Measurements from ENCODE around the gene UBAP2.

DNA sequence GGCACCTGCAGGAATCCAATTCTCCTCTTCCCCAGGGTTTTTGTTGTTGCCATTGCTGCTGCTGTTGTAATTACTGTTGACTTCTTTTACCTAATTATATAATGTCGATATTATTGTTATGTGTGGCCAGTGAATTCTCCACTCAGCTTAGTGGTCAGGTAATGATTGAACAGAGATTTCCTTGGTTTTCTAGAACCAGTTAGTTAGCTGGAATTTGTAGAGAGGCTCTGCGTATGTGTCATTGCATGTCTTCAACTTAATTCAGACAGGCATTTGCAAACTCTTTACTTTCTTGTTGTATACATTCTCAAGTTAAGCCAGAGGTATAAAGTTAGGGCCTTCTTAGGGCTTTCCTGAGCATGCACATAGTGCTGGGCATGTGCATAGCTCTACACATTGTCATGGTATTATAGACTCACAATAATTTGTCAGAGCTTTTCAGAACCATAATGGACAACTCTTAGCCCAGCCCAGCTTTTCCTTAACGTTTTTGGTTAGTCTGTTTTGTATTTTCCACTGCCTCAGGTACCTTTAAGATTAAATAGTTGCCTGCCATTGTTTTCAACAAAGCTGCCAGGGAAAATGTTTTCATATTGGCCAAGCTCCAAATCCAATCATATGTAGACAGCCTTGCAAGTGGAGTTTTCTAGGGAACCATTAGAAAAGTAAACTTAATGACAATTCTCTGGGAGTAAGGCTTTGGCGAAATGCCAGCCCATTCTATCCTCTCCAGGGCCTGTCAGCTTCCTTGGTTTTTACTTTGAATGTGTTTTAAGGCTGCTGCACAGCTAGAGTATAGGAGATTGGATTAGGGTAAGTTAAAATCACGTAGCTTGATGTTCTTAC is 163.6 kb downstream of the UBAP2 start:
- TF ChIP-seq, protein P1, sequence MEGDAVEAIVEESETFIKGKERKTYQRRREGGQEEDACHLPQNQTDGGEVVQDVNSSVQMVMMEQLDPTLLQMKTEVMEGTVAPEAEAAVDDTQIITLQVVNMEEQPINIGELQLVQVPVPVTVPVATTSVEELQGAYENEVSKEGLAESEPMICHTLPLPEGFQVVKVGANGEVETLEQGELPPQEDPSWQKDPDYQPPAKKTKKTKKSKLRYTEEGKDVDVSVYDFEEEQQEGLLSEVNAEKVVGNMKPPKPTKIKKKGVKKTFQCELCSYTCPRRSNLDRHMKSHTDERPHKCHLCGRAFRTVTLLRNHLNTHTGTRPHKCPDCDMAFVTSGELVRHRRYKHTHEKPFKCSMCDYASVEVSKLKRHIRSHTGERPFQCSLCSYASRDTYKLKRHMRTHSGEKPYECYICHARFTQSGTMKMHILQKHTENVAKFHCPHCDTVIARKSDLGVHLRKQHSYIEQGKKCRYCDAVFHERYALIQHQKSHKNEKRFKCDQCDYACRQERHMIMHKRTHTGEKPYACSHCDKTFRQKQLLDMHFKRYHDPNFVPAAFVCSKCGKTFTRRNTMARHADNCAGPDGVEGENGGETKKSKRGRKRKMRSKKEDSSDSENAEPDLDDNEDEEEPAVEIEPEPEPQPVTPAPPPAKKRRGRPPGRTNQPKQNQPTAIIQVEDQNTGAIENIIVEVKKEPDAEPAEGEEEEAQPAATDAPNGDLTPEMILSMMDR (IDR thresholded peaks at IDR 0.05; ENCODE audit: low read length), result no peak
- no peak for TF ChIP-seq EZH2phosphoT487 (IDR thresholded peaks at IDR 0.05; ENCODE audit: low read length)
- no peak for TF ChIP-seq EZH2 (optimal IDR thresholded peaks at IDR 0.05; ENCODE audit: low read depth, low read length)
